Ascending aorta (tissue), 2 donors: Measurements from ENCODE around the gene PITPNM3. TPM values are rescaled to one million over a fixed set of nuclear protein-coding genes. Genes with fewer than 3 reads are reported as not detected.

ENCODE experiments used
- DNase-seq, 2 donors: peaks; one replicate each; pipeline ENCODE4 v3.0.0-alpha.2; 2019; ENCODE audit warnings: low spot score in 2 of 2
- H3K27ac ChIP-seq, 2 donors: fragments of 200-600 bp; sonication (generic); one replicate each; pipeline ENCODE4 v1.5.1; 2016 to 2017; ENCODE audit warnings: mild to moderate bottlenecking in 1 of 2
- H3K27me3 ChIP-seq: fragments of 200-600 bp; sonication (generic); one replicate; pipeline ENCODE4 v1.5.1; 2017
- H3K36me3 ChIP-seq, 2 donors: fragments of 200-600 bp; sonication (generic); one replicate each; pipeline ENCODE4 v1.5.1; 2016
- H3K4me1 ChIP-seq, 2 donors: fragments of 200-600 bp; sonication (generic); one replicate each; pipeline ENCODE4 v1.5.1; 2016 to 2017; ENCODE audit warnings: mild to moderate bottlenecking in 1 of 2
- H3K4me3 ChIP-seq, 2 donors: fragments of 200-600 bp; sonication (generic); one replicate each; pipeline ENCODE4 v1.5.1; 2016 to 2017; ENCODE audit warnings: mild to moderate bottlenecking in 1 of 2
- H3K9me3 ChIP-seq, 2 donors: fragments of 200-600 bp; sonication (generic); one replicate each; pipeline ENCODE4 v1.5.1; 2016
- CTCF ChIP-seq, 3 experiments: fragments of 200-600 bp in 2 of 3; fragments of 450-650 bp in 1 of 3; sonication (generic) in 2 of 3; IDR thresholded peaks; one replicate each; pipeline ENCODE4 v1.5.1; 2016 to 2019; ENCODE audit warnings: antibody characterized with exemption in 3 of 3, mild to moderate bottlenecking in 1 of 3, moderate library complexity in 1 of 3
- intact Hi-C: fragments of 100-400 bp; cut with DNase I; formaldehyde crosslinking; loops from one replicate; pipeline ENCODE4 v1.15.1; 2023
- total RNA-seq: library from RNA; depleted of rRNA; stranded (reverse); fragments of >200 nt; gene quantifications from one replicate; pipeline ENCODE4 v1.1.0, GENCODE V29; 2016

The PITPNM3 gene
- total RNA-seq, 1 donor from 2014 or later: 10.4 TPM

DNA sequence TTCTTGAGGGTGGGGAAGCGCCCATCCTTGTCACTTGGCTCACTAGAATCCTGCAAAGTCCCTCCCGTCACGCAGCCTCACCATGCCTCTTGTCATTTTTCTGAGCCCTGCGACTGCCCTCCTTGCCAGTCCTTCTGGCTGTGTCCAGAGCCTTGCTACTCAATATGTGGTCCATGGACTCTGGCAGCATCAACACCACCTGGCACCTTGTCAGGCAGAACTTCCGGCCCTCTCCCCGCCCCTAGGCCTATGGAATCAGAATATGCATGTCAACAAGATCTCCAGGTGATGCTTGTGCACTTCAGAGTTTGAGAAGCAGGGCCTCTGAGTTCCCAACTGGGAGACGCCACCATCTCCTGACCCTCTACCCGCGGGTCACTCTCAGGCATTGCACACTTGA lies 100.0 kb downstream of the PITPNM3 start:
- no peaks in the 10 kb centered on the region for H3K9me3 ChIP-seq
- H3K36me3 ChIP-seq: no peaks in the 10 kb centered on the region
- H3K4me3 ChIP-seq: no peak overlapping the region
- peaks cover 0 to 2% of the 10 kb centered on the region in 2 donors for H3K4me1 ChIP-seq
- no peak for TF ChIP-seq CTCF (IDR thresholded peaks at IDR 0.05)
- no peak overlapping the region for H3K27ac ChIP-seq
- H3K27me3 ChIP-seq: peaks cover 7% of the 10 kb centered on the region
- intact Hi-C loops: no loop called here
- no peak for DNase-seq

- no peak for TF ChIP-seq CTCF (IDR thresholded peaks at IDR 0.05)
- Histone ChIP-seq H3K9me3 (no peaks in the 10 kb centered on the region), H3K27ac (no peak overlapping the region), H3K36me3 (no peaks in the 10 kb centered on the region), H3K4me3 (peak overlapping the region in 1 of 2 donors; percentile 52), H3K4me1 (peaks cover 0 to 2% of the 10 kb centered on the region in 2 donors), H3K27me3 (peaks cover 7% of the 10 kb centered on the region)
- intact Hi-C loops: no loop called here
- DNase-seq: no peak
Measured at GRCh38 chr17:6455321-6455705, 101.0 kb downstream of the PITPNM3 start.

DNA sequence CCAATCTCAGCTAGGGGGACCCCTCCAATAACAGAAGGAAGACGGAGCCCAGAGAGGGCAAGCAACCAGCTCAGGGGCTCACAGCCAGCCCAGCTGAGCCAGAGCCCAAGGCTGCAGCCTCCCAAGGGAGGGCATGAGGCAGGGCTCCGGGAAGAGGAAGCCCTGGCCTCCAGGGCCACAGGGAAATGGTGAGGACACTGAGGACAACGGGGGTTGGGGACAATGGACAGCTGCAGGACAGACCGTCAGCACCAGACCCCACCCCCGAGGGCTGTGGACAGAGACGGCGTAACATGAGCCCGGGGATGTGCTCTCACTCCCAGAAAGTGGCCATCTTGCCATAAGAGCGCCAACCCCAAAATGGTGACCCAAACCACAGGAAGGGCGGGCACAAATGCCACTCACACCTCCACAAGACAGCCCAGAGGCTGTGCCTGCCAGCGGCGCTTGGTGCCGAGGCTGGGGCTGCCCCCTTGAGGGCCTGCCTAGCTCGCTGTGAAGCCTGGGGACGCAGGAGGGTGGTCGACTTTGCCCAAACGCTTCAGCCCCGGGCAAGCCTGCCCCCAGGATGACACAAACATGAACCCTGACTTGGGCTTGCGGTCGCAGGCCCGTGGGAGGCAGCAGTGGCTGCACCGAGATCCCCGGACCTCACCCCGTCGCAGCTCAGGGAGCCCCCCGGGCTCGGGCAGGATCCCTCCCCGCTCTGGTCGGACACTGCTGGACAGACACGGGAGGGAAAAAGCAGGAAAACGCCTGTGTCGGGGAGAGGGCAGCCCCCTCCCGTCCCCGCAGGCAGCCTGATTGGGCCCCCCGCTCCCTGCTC lies 101.6 kb downstream of the PITPNM3 start:
- H3K27me3 ChIP-seq: peaks cover 7% of the 10 kb centered on the region
- H3K4me3 ChIP-seq: peak overlapping the region in 1 of 2 donors; percentile 52
- peaks cover 0 to 2% of the 10 kb centered on the region in 2 donors for H3K4me1 ChIP-seq
- no peaks in the 10 kb centered on the region for H3K9me3 ChIP-seq
- intact Hi-C loops: no loop called here
- H3K27ac ChIP-seq: no peak overlapping the region
- no peak for TF ChIP-seq CTCF (IDR thresholded peaks at IDR 0.05)
- no peak for DNase-seq
- H3K36me3 ChIP-seq: no peaks in the 10 kb centered on the region

GRCh38 chr17:6453279-6454024 lies 102.9 kb downstream of the PITPNM3 start:
- H3K9me3 ChIP-seq: no peaks in the 10 kb centered on the region
- H3K4me3 ChIP-seq: no peak overlapping the region
- no peak for DNase-seq
- H3K27me3 ChIP-seq: peaks cover 7% of the 10 kb centered on the region
- H3K27ac ChIP-seq: no peak overlapping the region
- H3K36me3 ChIP-seq: no peaks in the 10 kb centered on the region
- intact Hi-C loops: no loop called here
- peaks cover 0 to 2% of the 10 kb centered on the region in 2 donors for H3K4me1 ChIP-seq
- no peak for TF ChIP-seq CTCF (IDR thresholded peaks at IDR 0.05)

GRCh38 chr17:6452471-6453266 lies 103.7 kb downstream of the PITPNM3 start:
- TF ChIP-seq CTCF (IDR thresholded peaks at IDR 0.05): no peak
- Histone ChIP-seq H3K9me3 (no peaks in the 10 kb centered on the region), H3K27ac (no peak overlapping the region), H3K4me1 (peaks cover 0 to 2% of the 10 kb centered on the region in 2 donors), H3K27me3 (peaks cover 7% of the 10 kb centered on the region), H3K4me3 (no peak overlapping the region), H3K36me3 (no peaks in the 10 kb centered on the region)
- intact Hi-C loops: no loop called here
- no peak for DNase-seq
